Activated naive CD8-positive, alpha-beta T cell treated with anti-CD3 and anti-CD28 coated beads, Interleukin-2, amount 50 U/mL, for 16 hours (primary cell): ENCODE data around the gene CROCC.
"Not testable (repeated sequence)": the region's sequence is repeated elsewhere in the genome, so short reads cannot be mapped to it uniquely, and the experiment has no call there.

ENCODE experiments used
- DNase-seq: peaks from one replicate; pipeline ENCODE4 v3.0.0-alpha.2; 2020; ENCODE audit warnings: low read depth, low spot score

The CROCC gene, protein sequence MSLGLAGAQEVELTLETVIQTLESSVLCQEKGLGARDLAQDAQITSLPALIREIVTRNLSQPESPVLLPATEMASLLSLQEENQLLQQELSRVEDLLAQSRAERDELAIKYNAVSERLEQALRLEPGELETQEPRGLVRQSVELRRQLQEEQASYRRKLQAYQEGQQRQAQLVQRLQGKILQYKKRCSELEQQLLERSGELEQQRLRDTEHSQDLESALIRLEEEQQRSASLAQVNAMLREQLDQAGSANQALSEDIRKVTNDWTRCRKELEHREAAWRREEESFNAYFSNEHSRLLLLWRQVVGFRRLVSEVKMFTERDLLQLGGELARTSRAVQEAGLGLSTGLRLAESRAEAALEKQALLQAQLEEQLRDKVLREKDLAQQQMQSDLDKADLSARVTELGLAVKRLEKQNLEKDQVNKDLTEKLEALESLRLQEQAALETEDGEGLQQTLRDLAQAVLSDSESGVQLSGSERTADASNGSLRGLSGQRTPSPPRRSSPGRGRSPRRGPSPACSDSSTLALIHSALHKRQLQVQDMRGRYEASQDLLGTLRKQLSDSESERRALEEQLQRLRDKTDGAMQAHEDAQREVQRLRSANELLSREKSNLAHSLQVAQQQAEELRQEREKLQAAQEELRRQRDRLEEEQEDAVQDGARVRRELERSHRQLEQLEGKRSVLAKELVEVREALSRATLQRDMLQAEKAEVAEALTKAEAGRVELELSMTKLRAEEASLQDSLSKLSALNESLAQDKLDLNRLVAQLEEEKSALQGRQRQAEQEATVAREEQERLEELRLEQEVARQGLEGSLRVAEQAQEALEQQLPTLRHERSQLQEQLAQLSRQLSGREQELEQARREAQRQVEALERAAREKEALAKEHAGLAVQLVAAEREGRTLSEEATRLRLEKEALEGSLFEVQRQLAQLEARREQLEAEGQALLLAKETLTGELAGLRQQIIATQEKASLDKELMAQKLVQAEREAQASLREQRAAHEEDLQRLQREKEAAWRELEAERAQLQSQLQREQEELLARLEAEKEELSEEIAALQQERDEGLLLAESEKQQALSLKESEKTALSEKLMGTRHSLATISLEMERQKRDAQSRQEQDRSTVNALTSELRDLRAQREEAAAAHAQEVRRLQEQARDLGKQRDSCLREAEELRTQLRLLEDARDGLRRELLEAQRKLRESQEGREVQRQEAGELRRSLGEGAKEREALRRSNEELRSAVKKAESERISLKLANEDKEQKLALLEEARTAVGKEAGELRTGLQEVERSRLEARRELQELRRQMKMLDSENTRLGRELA (N-terminal part only)

DNA sequence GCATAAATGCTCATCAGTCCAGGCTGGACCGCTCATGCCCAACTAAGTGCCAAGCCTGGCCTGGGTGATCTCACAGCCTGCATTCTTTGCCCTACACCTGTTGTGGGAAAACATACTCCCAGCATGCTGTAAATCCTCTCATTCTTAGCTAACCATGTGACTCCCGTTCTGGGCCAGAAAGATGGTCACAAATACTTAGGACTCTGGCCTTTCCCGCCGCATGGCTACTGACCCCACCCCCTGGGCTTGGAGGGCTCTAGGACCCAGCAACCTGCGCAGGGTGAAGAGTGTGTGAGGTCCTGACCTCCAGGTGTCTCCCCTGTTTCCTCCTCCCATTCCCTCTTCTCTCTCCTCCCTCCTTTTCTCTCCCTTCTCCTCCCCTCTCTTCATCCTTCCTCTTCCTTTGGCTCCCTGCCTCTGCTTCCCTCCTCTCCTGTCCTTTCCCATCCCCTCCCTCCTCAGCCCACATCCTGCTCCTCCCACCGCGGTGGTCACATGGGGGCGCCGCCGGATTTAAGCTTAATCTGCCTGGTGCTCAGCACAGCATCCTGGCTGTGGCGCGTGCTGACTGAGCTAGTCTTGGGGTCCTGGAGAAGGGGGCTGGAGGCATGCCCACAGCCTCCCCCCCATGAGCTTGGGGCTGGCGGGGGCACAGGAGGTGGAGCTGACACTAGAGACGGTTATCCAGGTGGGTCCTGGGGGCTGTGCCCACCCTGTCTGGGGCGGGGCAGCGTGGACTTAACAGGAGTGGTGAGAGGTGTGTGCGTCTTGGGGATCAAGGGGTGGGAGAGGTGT is at the start of gene CROCC:
Gene CROCC, plus strand, starts transcription at position 541 of the 795 bp plus-strand sequence. Its CDS starts 88 bp downstream, at position 629.
- DNase-seq: no peak

DNA sequence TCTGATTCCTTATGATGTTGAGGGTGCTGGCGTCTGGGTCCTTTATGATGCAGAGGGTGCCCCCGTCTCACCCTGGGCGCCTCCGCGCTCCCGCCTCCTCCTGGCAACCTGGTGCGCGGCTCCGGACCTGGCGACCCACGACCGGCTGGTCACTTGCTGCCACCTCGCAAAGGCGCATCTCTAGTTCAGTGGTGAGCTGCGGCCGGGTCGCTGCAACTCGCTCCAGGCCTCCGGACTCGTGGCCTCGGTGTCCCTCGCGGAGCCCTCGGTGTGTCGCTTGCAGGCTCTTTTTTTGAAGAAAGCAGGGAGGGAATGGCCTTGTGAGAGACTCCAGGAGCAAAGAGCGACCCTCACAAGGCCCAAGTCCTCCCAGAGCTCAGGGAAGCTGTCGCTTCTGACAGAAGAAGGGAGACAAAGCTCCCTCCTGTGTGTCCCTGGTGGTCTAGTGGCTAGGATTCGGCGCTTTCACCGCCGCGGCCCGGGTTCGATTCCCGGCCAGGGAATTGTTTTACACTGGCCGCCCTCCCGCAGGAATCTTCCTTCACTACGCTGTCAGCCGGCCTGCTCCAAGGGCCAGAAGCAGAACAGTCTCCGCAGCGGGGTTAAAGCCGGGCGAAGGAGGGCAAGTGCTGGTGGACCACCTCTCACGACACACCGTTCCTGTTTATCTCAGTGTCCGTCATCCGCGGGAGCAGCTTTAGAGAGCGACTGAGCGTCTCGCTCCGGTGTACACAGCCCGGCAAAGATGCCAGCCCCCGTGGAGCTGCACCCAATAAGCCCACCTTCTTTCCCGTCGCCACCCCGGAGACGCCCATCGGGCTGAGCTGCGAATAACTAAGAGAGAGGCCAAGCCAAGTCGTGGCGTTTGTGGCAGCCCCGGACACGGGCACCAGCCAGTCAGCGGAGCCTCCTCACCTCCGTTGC is 49.3 kb upstream of the CROCC start:
- DNase-seq: not testable (repeated sequence)

- DNase-seq: not testable (repeated sequence)
Observed at GRCh38 chr1:16873076-16873879, 48.5 kb upstream of the CROCC start.

DNA sequence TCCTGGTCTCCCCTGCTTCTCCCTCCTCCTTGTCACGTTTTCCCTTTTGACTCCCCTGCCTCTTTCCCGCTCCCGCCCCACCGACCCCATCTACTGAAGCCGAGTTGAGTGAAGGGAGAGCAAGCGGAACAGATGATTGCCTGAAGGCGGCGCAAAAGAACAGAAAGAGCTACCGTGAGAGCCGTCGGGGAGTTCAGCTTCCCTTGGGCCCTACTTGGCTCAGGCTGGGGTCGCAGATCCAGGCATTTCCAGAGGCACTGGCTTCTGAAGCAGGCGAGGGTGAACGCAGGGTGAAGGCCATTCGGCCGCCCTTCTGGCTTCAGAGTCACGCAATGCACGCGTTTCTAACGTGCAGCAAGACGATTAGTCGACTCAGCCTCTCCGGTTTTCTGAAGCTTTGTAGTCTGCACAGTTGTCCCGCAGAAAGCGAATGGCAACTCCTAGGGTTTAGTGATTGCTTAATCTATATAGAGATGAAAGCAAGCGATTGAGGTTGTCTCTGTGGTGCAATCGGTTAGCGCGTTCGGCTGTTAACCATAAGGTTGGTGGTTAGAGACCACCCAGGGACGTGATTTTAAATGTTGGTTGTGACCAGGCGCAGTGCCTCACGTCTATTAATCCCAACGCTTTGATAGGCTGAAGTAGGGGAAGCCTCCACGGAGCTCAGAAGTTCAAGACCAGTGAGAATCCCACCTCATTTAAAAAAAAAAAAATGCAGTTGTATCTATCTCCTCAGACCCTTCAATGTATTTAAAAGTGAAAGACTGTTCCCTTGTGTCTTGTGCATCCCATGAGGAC is 46.6 kb upstream of the CROCC start:
- not testable (repeated sequence) for DNase-seq

GRCh38 chr1:16881742-16882141 is 40.0 kb upstream of the CROCC start:
- not testable (repeated sequence) for DNase-seq

DNA sequence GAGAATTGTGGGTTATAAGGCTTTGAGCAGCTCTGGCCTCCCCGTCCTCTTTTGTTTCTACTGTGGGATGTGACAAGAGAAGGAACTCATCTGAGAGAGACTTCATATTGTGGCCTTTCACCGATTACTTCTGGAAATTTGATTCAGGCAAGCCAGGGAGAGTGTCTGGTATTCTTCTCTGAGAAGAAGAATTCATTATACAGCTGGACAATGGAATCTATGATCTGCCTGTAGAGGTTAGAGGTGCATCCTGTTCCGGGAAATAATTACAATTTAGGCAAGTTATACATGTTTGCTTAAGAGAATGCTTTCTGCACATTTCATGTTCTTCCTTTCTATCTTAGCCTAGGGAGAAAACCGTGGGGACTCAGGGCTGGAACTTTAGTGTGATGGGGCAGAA is 38.7 kb upstream of the CROCC start:
- no peak for DNase-seq

- DNase-seq: not testable (repeated sequence)
Observed at GRCh38 chr1:16884487-16884886, 37.2 kb upstream of the CROCC start.

- no peak for DNase-seq
Observed at GRCh38 chr1:16886860-16887605, 34.7 kb upstream of the CROCC start.

- peak; percentile 41 for DNase-seq
Observed at GRCh38 chr1:16888860-16889816, 32.6 kb upstream of the CROCC start.

- DNase-seq: not testable (repeated sequence)
Observed at GRCh38 chr1:16890539-16891021, 31.2 kb upstream of the CROCC start.

DNA sequence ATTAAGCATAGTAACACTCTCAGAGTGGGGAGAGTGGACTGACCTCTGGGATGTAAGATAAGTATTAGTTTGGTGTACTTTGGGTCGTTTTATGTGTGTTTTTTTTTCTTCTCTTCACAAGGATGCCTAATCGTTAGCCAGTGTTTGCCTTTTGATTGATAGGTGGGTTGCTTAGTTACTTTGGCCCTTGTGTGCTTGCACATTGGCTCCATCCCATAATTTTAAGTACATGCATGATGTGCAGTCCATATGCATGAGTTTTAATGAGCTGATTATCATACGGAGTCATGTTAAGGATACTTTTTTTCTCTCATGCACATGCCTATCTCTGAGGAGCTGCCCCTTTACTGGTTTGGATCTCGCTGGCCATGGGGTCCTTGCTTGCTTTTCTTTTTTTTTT is 30.7 kb upstream of the CROCC start:
- DNase-seq: not testable (repeated sequence)

- DNase-seq: not testable (repeated sequence)
Observed at GRCh38 chr1:16892978-16893525, 28.7 kb upstream of the CROCC start.

- DNase-seq: not testable (repeated sequence)
Observed at GRCh38 chr1:16893796-16894195, 27.9 kb upstream of the CROCC start.

DNA sequence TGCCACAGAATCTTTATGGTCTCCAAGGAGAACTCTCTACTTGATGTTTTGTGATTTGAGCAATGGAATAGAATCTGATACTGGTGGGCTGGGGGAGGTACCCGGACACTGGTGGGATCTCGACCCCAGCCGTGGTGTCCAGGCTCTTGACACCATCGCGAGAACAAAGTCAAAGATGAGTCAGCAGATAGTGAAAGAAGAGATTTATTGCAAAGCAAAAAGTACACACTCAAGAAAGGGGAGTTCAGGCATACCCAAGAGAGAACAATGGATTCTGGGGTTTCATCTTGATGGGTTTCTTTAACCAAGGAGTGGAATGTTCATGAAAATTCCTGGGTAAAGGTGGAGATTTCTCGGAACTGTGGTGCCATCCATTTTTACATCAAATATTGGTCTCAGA is 27.4 kb upstream of the CROCC start:
- DNase-seq: not testable (repeated sequence)

DNA sequence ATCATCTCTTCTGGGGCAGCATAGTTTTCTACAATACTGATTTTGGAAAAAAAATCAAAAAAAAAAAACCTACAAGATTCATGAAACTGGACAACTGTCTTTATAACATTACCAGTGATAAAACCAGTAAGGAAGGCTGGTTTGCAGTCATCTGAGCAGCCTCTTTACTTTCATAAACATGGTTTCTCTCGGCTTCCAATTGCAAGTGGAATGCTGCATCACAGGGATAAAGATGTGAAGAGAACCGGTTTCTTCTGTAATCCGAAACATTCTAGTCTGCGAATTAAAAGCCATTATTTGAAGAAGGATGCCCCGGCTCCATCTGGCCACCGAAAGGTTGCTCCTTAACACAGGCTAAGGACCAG is 26.5 kb upstream of the CROCC start:
- DNase-seq: not testable (repeated sequence)
